HCT116 (cell line): ENCODE measurements around the gene PRR4. TPM values are rescaled to one million over a fixed set of nuclear protein-coding genes. Genes with fewer than 3 reads are reported as not detected.

Experiments
- ATAC-seq: fragments of 200-7000 bp; cut with Tn5 transposase; 2 replicates; pipeline ENCODE4 v1.9.1; 2020; ENCODE audit warnings: mild to moderate bottlenecking, moderate library complexity
- BruUV-seq: library from RNA; stranded (reverse); fragments of 400-500 nt; replicated peaks from 2 replicates; lab custom pipeline; 2021; lab: Mats Ljungman, UMichigan
- CTCF ChIA-PET: fragments of 300-600 bp; sonication (Branson Sonifier 250); formaldehyde crosslinking; loops from one replicate; lab custom pipeline; 2021; ENCODE audit warnings: antibody characterized with exemption; lab: Charles Lee
- POLR2A ChIA-PET: fragments of 300-600, 350-600 bp; sonication (Branson Sonifier 250); formaldehyde crosslinking; loops from one replicate; lab custom pipeline; 2021; ENCODE audit warnings: antibody characterized with exemption; lab: Charles Lee
- RAD21 ChIA-PET, 2 experiments: fragments of 300-600 bp; sonication (Branson Sonifier 250); formaldehyde crosslinking; loops; one replicate each; lab custom pipeline; 2023; ENCODE audit warnings: low total read pairs in 2 of 2; ENCODE audit not compliant: uncharacterized antibody in 2 of 2, unreplicated experiment in 2 of 2, low non-redundant PET in 1 of 2; lab: Charles Lee
- DNase-seq: peaks from one replicate; pipeline ENCODE4 v3.0.0-alpha.2; 2010; ENCODE audit warnings: low read depth, low spot score
- H2AFZ ChIP-seq: fragments of 200-600 bp; shearing (Covaris generic), sonication (generic); 2 replicates; pipeline ENCODE4 v1.6.1; 2017; ENCODE audit warnings: low read depth, mixed run types, mixed read lengths, antibody characterized with exemption, low read length; ENCODE audit not compliant: poor library complexity, severe bottlenecking
- H3K27ac ChIP-seq: 2 replicates; pipeline ENCODE4 v1.5.1; 2012; ENCODE audit warnings: low read depth, low read length
- H3K27me3 ChIP-seq: fragments of 200-600 bp; sonication (generic); 2 replicates; pipeline ENCODE4 v1.6.1; 2016; ENCODE audit warnings: mixed run types, low read length, mixed read lengths; ENCODE audit not compliant: insufficient read depth
- H3K36me3 ChIP-seq, 2 experiments: fragments of 200-500 bp in 1 of 2; fragments of 200-600 bp in 1 of 2; sonication (Bioruptor generic) in 1 of 2; sonication (generic) in 1 of 2; 2 replicates each; pipeline versions ENCODE4 v1.5.1 to v1.6.1; 2014 to 2016; ENCODE audit warnings: low read length in 2 of 2, inconsistent platforms in 1 of 2, mixed read lengths in 1 of 2, mixed run types in 1 of 2; ENCODE audit not compliant: insufficient read depth in 2 of 2, control insufficient read depth in 1 of 2
- H3K4me1 ChIP-seq, 2 experiments: fragments of 200-600 bp in 1 of 2; sonication (generic) in 1 of 2; 2 replicates each; pipeline versions ENCODE4 v1.5.1 to v1.6.1; 2012 to 2017; ENCODE audit warnings: low read length in 2 of 2, inconsistent platforms in 1 of 2, mild to moderate bottlenecking in 1 of 2, mixed read lengths in 1 of 2, mixed run types in 1 of 2, moderate library complexity in 1 of 2; ENCODE audit not compliant: insufficient read depth in 2 of 2, control insufficient read depth in 1 of 2
- H3K4me2 ChIP-seq: fragments of 200-600 bp; sonication (generic); 2 replicates; pipeline ENCODE4 v1.6.1; 2017; ENCODE audit warnings: mixed run types, low read length, mixed read lengths
- H3K4me3 ChIP-seq, 2 experiments: fragments of 200-600 bp in 1 of 2; sonication (generic) in 1 of 2; replicated peaks in 1 of 2; 2 replicates each; pipeline ENCODE4 v1.5.1; 2011 to 2016; ENCODE audit warnings: low read length in 2 of 2, control low read depth in 1 of 2, low read depth in 1 of 2, mild to moderate bottlenecking in 1 of 2, mixed read lengths in 1 of 2, mixed run types in 1 of 2
- H3K79me2 ChIP-seq: fragments of 200-600 bp; sonication (generic); 2 replicates; pipeline ENCODE4 v1.6.1; 2017; ENCODE audit warnings: mild to moderate bottlenecking, mixed run types, low read length, moderate library complexity, mixed read lengths; ENCODE audit not compliant: insufficient read depth
- H3K9ac ChIP-seq: fragments of 200-600 bp; sonication (generic); 2 replicates; pipeline ENCODE4 v1.6.1; 2016; ENCODE audit warnings: low read length, mixed read lengths
- H3K9me2 ChIP-seq: fragments of 200-600 bp; sonication (generic), shearing (Covaris generic); 2 replicates; pipeline ENCODE4 v1.6.1; 2017; ENCODE audit warnings: mixed run types, mild to moderate bottlenecking, moderate library complexity; ENCODE audit not compliant: insufficient read depth
- H3K9me3 ChIP-seq, 2 experiments: fragments of 200-500 bp in 1 of 2; fragments of 200-600 bp in 1 of 2; sonication (Bioruptor generic) in 1 of 2; sonication (generic) in 1 of 2; 2 replicates each; pipeline ENCODE4 v1.6.1; 2014 to 2017; ENCODE audit warnings: low read length in 2 of 2, mixed read lengths in 2 of 2, inconsistent platforms in 1 of 2, low read depth in 1 of 2, mild to moderate bottlenecking in 1 of 2, mixed run types in 1 of 2, moderate library complexity in 1 of 2; ENCODE audit not compliant: control insufficient read depth in 1 of 2, insufficient read depth in 1 of 2
- H4K20me1 ChIP-seq: fragments of 200-600 bp; sonication (generic), shearing (Covaris generic); 2 replicates; pipeline ENCODE4 v1.6.1; 2017; ENCODE audit warnings: mixed run types, mild to moderate bottlenecking, moderate library complexity; ENCODE audit not compliant: insufficient read depth
- ATF3 ChIP-seq: IDR thresholded peaks from 2 replicates; pipeline ENCODE4 v1.6.1; 2012
- CBX3 ChIP-seq: IDR thresholded peaks from 2 replicates; pipeline ENCODE4 v1.6.1; 2012; ENCODE audit warnings: low read depth
- CEBPB ChIP-seq: IDR thresholded peaks from 2 replicates; pipeline ENCODE4 v1.6.1; 2012; ENCODE audit warnings: low read depth
- CTCF ChIP-seq, 3 experiments: fragments of 200-600 bp in 1 of 3; sonication (generic) in 1 of 3; IDR thresholded peaks in 2 of 3; conservative IDR thresholded peaks in 1 of 3; 2 replicates each; pipeline ENCODE4 v1.5.1; 2012 to 2017; ENCODE audit warnings: low read depth in 2 of 3, low read length in 2 of 3, antibody characterized with exemption in 1 of 3, borderline replicate concordance in 1 of 3, control low read depth in 1 of 3, mild to moderate bottlenecking in 1 of 3, mixed read lengths in 1 of 3, mixed run types in 1 of 3, moderate library complexity in 1 of 3; ENCODE audit not compliant: insufficient read depth in 1 of 3
- EGR1 ChIP-seq: IDR thresholded peaks from 2 replicates; pipeline ENCODE4 v1.6.1; 2012; ENCODE audit warnings: low read depth
- ELF1 ChIP-seq: IDR thresholded peaks from 2 replicates; pipeline ENCODE4 v1.6.1; 2012; ENCODE audit warnings: low read depth, borderline replicate concordance
- EZH2 ChIP-seq: fragments of 200-600 bp; sonication (generic); IDR thresholded peaks from 2 replicates; pipeline ENCODE4 v1.6.1; 2017; ENCODE audit warnings: antibody characterized with exemption, mixed run types
- EZH2phosphoT487 ChIP-seq: fragments of 200-600 bp; IDR thresholded peaks from 2 replicates; pipeline ENCODE4 v1.6.1; 2018; ENCODE audit warnings: antibody characterized with exemption, borderline replicate concordance
- JUND ChIP-seq: IDR thresholded peaks from 2 replicates; pipeline ENCODE4 v1.6.1; 2012
- MAX ChIP-seq: IDR thresholded peaks from 2 replicates; pipeline ENCODE4 v1.6.1; 2012
- POLR2A ChIP-seq: IDR thresholded peaks from 2 replicates; pipeline ENCODE4 v1.7.0; 2011; ENCODE audit warnings: borderline replicate concordance; ENCODE audit not compliant: insufficient read depth, insufficient read length; ENCODE audit errors: extremely low read depth
- POLR2AphosphoS5 ChIP-seq: IDR thresholded peaks from 2 replicates; pipeline ENCODE4 v1.6.1; 2011; ENCODE audit warnings: mild to moderate bottlenecking, low read depth, low read length, moderate library complexity
- RAD21 ChIP-seq: IDR thresholded peaks from 2 replicates; pipeline ENCODE4 v1.6.1; 2012; ENCODE audit warnings: low read depth, mild to moderate bottlenecking
- REST ChIP-seq: IDR thresholded peaks from 2 replicates; pipeline ENCODE4 v1.6.1; 2012; ENCODE audit warnings: low read depth
- SIN3A ChIP-seq: IDR thresholded peaks from 2 replicates; pipeline ENCODE4 v1.6.1; 2012; ENCODE audit warnings: low read depth
- SP1 ChIP-seq: IDR thresholded peaks from 2 replicates; pipeline ENCODE4 v1.6.1; 2012; ENCODE audit warnings: low read depth
- TCF7L2 ChIP-seq: IDR thresholded peaks from 2 replicates; pipeline ENCODE4 v1.7.0; 2011; ENCODE audit warnings: borderline replicate concordance, inconsistent platforms; ENCODE audit not compliant: insufficient read depth, insufficient read length; ENCODE audit errors: extremely low read depth
- ZFX ChIP-seq: fragments of 450-650 bp; IDR thresholded peaks from 2 replicates; pipeline ENCODE4 v1.6.1; 2017
- intact Hi-C: fragments of 100-400 bp; cut with micrococcal nuclease; formaldehyde crosslinking; loops from 2 replicates; pipeline ENCODE4 v1.10.0; 2022
- total RNA-seq: library from RNA; stranded (reverse); gene quantifications from one replicate; pipeline ENCODE4 v1.2.1, GENCODE V29; 2021; ENCODE audit not compliant: unreplicated experiment

Gene PRR4
- total RNA-seq, 1 experiment from 2014 or later, result 2.2 TPM

GRCh38 chr12:10829994-10830393, 19.3 kb downstream of the PRR4 start:
- ATAC-seq (no peak), DNase-seq (no peak)
- TF ChIP-seq MAX (no peak), SIN3A (no peak), ZFX (no peak), CTCF (IDR thresholded peaks at IDR 0.05 in 2 of 3, conservative IDR thresholded peaks at IDR 0.05 in 1 of 3; ENCODE audit: borderline replicate concordance in 1 of 3, insufficient read depth in 1 of 3, low read depth in 2 of 3, low read length in 2 of 3) (no peak), SP1 (no peak), ELF1 (no peak), RAD21 (no peak), JUND (no peak), EZH2phosphoT487 (no peak), CBX3 (no peak), EGR1 (no peak), CEBPB (no peak), POLR2A (no peak), ATF3 (no peak), POLR2AphosphoS5 (no peak), REST (no peak), EZH2 (no peak), TCF7L2 (no peak)
- no peak overlapping the region for H3K4me3 ChIP-seq
- H3K79me2 ChIP-seq, result no peaks in the 10 kb centered on the region
- no peak overlapping the region for H3K4me2 ChIP-seq
- no peaks in the 10 kb centered on the region for H3K36me3 ChIP-seq
- no peaks in the 10 kb centered on the region for H3K27me3 ChIP-seq
- intact Hi-C loops, result no loop called here
- H3K9ac ChIP-seq, result no peak overlapping the region
- BruUV-seq, result no TSS peak
- CTCF ChIA-PET, result no interaction called here
- no peaks in the 10 kb centered on the region for H4K20me1 ChIP-seq
- POLR2A ChIA-PET, result no interaction called here
- no peaks in the 10 kb centered on the region for H3K9me3 ChIP-seq
- no peaks in the 10 kb centered on the region for H3K4me1 ChIP-seq
- no peak overlapping the region for H2AFZ ChIP-seq
- no peaks in the 10 kb centered on the region for H3K9me2 ChIP-seq
- RAD21 ChIA-PET, result no interaction called here
- no peak overlapping the region for H3K27ac ChIP-seq
